Measurements from ENCODE around the gene KRT5. TPM values are rescaled to one million over a fixed set of nuclear protein-coding genes. Genes with fewer than 3 reads are reported as not detected.

The KRT5 gene
- total RNA-seq, 6 experiments from 2014 or later = not detected

DNA sequence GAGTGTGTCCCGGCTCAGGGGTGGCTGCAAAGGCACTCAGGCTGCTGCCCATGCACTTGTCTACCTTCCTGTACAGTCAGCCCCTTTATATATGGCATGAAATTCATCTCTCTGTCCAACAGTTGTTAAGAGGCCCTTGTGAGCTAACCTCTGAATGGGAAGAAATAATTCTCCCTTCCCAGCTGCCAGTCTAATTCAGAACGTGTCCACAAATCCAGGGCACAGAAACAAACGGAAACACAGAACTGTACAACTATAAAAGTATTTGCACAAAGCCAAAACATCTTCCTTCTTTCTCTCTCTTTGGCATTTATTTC is 849 bp downstream of the KRT5 start:
- DNase-seq = no peak
- H3K36me3 Mint-ChIP-seq (ENCODE audit: low read depth) = no peaks in the 10 kb centered on the region
- peaks cover 19% of the 10 kb centered on the region; the same call in 1 of the 2 replicates for H3K4me1 Mint-ChIP-seq (ENCODE audit: low read depth)
- peaks cover 50% of the 10 kb centered on the region for H3K27me3 Mint-ChIP-seq (ENCODE audit: insufficient read depth)
- H3K9me3 Mint-ChIP-seq = no peaks in the 10 kb centered on the region
- no peak overlapping the region for H3K27ac Mint-ChIP-seq
- TF ChIP-seq, protein P1, sequence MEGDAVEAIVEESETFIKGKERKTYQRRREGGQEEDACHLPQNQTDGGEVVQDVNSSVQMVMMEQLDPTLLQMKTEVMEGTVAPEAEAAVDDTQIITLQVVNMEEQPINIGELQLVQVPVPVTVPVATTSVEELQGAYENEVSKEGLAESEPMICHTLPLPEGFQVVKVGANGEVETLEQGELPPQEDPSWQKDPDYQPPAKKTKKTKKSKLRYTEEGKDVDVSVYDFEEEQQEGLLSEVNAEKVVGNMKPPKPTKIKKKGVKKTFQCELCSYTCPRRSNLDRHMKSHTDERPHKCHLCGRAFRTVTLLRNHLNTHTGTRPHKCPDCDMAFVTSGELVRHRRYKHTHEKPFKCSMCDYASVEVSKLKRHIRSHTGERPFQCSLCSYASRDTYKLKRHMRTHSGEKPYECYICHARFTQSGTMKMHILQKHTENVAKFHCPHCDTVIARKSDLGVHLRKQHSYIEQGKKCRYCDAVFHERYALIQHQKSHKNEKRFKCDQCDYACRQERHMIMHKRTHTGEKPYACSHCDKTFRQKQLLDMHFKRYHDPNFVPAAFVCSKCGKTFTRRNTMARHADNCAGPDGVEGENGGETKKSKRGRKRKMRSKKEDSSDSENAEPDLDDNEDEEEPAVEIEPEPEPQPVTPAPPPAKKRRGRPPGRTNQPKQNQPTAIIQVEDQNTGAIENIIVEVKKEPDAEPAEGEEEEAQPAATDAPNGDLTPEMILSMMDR (IDR thresholded peaks at IDR 0.05) = no peak
- H3K4me3 Mint-ChIP-seq = no peak overlapping the region

- DNase-seq = no peak
- Mint-ChIP-seq H3K4me1 (ENCODE audit: low read depth) (peaks cover 18% of the 10 kb centered on the region; the same call in 1 of the 2 replicates), H3K27me3 (ENCODE audit: insufficient read depth) (peaks cover 53% of the 10 kb centered on the region), H3K36me3 (ENCODE audit: low read depth) (no peaks in the 10 kb centered on the region), H3K27ac (no peak overlapping the region), H3K9me3 (no peaks in the 10 kb centered on the region), H3K4me3 (no peak overlapping the region)
- TF ChIP-seq, protein P1 (IDR thresholded peaks at IDR 0.05) = no peak
Observed at GRCh38 chr12:52518574-52519386, 1.4 kb downstream of the KRT5 start.

GRCh38 chr12:52517888-52518287 is 2.3 kb downstream of the KRT5 start:
- Mint-ChIP-seq H3K27ac (no peak overlapping the region), H3K36me3 (ENCODE audit: low read depth) (no peaks in the 10 kb centered on the region), H3K4me3 (no peak overlapping the region), H3K9me3 (no peaks in the 10 kb centered on the region), H3K27me3 (ENCODE audit: insufficient read depth) (peaks cover 50% of the 10 kb centered on the region), H3K4me1 (ENCODE audit: low read depth) (peaks cover 11% of the 10 kb centered on the region; the same call in 1 of the 2 replicates)
- DNase-seq = no peak
- TF ChIP-seq, protein P1 (IDR thresholded peaks at IDR 0.05) = no peak

- no peak overlapping the region for H3K4me3 Mint-ChIP-seq
Observed at GRCh38 chr12:52517005-52517835, 3.0 kb downstream of the KRT5 start.

More at GRCh38 chr12:52517005-52517835, 3.0 kb downstream of the KRT5 start:
- TF ChIP-seq, protein P1 (IDR thresholded peaks at IDR 0.05) = no peak
- peaks cover 48% of the 10 kb centered on the region for H3K27me3 Mint-ChIP-seq (ENCODE audit: insufficient read depth)
- H3K36me3 Mint-ChIP-seq (ENCODE audit: low read depth) = no peaks in the 10 kb centered on the region
- no peak overlapping the region for H3K27ac Mint-ChIP-seq
- no peak for DNase-seq
- no peaks in the 10 kb centered on the region for H3K9me3 Mint-ChIP-seq
- peaks cover 6% of the 10 kb centered on the region; the same call in 1 of the 2 replicates for H3K4me1 Mint-ChIP-seq (ENCODE audit: low read depth)
